ENCODE results near the gene PIAS1.

DNA sequence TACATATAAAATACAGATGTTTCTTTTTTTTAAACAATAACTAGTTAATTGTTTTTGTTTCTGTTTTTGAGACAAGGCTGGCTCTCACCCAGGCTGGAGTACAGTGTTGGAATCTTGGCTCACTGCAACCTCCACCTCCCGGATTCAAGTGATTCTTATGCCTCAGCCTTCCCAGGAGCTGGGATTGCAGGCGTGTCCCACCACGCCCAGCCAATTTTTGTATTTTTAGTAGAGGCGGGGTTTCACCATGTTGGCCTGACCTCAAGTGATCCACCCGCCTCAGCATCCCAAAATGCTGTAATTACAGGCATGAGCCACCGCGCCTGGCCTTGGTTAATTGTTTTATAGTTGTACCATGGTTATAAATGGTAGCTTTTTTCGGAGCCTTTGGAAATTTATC lies 72.3 kb downstream of the PIAS1 start:
- TF ChIP-seq POLR2AphosphoS5 (IDR thresholded peaks at IDR 0.05; ENCODE audit: low read depth) = no peak
- TF ChIP-seq CTCF (IDR thresholded peaks at IDR 0.05; ENCODE audit: insufficient read depth, low read length) = no peak
- TF ChIP-seq SPI1 (IDR thresholded peaks at IDR 0.05; ENCODE audit: borderline replicate concordance, low read depth) = no peak
- TF ChIP-seq, protein P1, sequence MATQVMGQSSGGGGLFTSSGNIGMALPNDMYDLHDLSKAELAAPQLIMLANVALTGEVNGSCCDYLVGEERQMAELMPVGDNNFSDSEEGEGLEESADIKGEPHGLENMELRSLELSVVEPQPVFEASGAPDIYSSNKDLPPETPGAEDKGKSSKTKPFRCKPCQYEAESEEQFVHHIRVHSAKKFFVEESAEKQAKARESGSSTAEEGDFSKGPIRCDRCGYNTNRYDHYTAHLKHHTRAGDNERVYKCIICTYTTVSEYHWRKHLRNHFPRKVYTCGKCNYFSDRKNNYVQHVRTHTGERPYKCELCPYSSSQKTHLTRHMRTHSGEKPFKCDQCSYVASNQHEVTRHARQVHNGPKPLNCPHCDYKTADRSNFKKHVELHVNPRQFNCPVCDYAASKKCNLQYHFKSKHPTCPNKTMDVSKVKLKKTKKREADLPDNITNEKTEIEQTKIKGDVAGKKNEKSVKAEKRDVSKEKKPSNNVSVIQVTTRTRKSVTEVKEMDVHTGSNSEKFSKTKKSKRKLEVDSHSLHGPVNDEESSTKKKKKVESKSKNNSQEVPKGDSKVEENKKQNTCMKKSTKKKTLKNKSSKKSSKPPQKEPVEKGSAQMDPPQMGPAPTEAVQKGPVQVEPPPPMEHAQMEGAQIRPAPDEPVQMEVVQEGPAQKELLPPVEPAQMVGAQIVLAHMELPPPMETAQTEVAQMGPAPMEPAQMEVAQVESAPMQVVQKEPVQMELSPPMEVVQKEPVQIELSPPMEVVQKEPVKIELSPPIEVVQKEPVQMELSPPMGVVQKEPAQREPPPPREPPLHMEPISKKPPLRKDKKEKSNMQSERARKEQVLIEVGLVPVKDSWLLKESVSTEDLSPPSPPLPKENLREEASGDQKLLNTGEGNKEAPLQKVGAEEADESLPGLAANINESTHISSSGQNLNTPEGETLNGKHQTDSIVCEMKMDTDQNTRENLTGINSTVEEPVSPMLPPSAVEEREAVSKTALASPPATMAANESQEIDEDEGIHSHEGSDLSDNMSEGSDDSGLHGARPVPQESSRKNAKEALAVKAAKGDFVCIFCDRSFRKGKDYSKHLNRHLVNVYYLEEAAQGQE (IDR thresholded peaks at IDR 0.05; ENCODE audit: insufficient replicate concordance, low read depth) = no peak
